Erythroblast (primary cell): Measurements from ENCODE around the gene KRTAP10-8.

Experiments
- GATA1 ChIP-seq: IDR thresholded peaks from 2 replicates; pipeline ENCODE4 v1.6.1; 2011; ENCODE audit warnings: low read depth, mild to moderate bottlenecking, control low read depth, low read length, moderate library complexity
- POLR2A ChIP-seq: IDR thresholded peaks from 2 replicates; pipeline ENCODE4 v1.6.1; 2011; ENCODE audit warnings: mild to moderate bottlenecking, low read length

DNA sequence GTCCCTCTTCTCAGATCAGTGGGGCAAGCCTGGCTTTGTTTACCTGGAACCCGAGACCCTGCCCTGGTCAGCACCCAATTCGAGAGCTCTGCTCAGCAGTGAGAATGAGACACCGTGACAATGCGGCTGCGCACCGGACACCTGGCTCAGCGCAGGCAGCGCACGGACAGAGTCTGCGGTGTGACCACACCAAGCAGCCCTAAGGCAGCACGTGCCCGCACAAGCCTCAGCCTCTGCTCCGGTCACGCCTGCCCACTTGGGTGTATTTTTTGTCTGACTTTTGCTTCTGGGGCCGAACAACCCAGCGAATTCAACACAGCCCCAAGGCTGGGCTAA, 4.7 kb downstream of the KRTAP10-8 start:
- TF ChIP-seq POLR2A (no peak), GATA1 (no peak)
